ENCODE measurements around the gene SPC24. TPM values are rescaled to one million over a fixed set of nuclear protein-coding genes. Genes with fewer than 3 reads are reported as not detected.
A peak's percentile ranks its signal among the peaks of the same experiment; 100 is the strongest.
"Not testable (repeated sequence)": the region's sequence is repeated elsewhere in the genome, so short reads cannot be mapped to it uniquely, and the experiment has no call there.

SPC24 gene
- total and polyA plus RNA-seq, 3 donors from 2014 or later: 5.4 to 7.4 (median 7.1) TPM

DNA sequence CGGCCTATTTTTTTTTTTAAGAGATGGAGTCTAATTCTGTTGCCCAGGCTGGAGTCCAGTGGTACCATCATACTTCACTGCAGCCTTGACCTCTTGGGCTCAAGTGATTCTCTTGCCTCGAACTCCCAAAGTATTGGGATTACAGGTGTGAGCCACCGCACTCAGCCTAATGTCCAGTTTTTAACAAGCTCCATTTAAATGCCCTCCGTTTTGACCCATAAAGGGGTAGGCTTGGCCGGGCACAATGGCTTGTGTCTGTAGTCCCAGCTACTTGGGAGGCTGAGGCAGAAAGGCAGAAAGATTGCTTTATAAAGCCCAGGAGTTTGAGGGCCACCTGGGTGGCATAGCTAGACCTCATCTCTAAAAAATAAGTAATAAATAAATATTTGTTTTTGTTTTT is 54.5 kb downstream of the SPC24 start:
- WGBS, 2 donors: 91 to 92% methylated on average over 5 of the region's 5 CpGs
- H3K36me3 ChIP-seq (ENCODE audit: low read depth, missing control alignments): no peaks in the 10 kb centered on the region
- DNase-seq: no peak
- no peak overlapping the region for H3K27ac ChIP-seq
- peaks cover 3% of the 10 kb centered on the region for H3K4me1 ChIP-seq
- H3K9me3 ChIP-seq: no peaks in the 10 kb centered on the region
- H3K4me3 ChIP-seq: no peak overlapping the region
- no peaks in the 10 kb centered on the region for H3K27me3 ChIP-seq
- intact Hi-C loops (cut with DNase I; ENCODE audit: low total_unique reads): no loop called here
- TF ChIP-seq, protein P1, sequence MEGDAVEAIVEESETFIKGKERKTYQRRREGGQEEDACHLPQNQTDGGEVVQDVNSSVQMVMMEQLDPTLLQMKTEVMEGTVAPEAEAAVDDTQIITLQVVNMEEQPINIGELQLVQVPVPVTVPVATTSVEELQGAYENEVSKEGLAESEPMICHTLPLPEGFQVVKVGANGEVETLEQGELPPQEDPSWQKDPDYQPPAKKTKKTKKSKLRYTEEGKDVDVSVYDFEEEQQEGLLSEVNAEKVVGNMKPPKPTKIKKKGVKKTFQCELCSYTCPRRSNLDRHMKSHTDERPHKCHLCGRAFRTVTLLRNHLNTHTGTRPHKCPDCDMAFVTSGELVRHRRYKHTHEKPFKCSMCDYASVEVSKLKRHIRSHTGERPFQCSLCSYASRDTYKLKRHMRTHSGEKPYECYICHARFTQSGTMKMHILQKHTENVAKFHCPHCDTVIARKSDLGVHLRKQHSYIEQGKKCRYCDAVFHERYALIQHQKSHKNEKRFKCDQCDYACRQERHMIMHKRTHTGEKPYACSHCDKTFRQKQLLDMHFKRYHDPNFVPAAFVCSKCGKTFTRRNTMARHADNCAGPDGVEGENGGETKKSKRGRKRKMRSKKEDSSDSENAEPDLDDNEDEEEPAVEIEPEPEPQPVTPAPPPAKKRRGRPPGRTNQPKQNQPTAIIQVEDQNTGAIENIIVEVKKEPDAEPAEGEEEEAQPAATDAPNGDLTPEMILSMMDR (IDR thresholded peaks at IDR 0.05): no peak
- TF ChIP-seq POLR2A (IDR thresholded peaks at IDR 0.05): no peak

DNA sequence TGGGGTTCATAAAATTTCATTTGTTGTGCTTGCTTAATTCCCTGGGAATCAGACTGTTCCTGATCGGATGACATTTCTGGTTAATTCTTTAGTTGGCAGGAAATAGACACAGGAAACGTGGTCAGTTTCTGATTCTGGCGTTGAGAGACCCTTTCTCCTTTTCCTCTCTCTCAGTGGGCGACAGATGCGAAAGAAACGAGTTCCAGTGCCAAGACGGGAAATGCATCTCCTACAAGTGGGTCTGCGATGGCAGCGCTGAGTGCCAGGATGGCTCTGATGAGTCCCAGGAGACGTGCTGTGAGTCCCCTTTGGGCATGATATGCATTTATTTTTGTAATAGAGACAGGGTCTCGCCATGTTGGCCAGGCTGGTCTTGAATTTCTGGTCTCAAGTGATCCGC is 55.5 kb downstream of the SPC24 start:
- Histone ChIP-seq H3K36me3 (ENCODE audit: low read depth, missing control alignments) (no peaks in the 10 kb centered on the region), H3K4me1 (peaks cover 3% of the 10 kb centered on the region), H3K4me3 (no peak overlapping the region), H3K9me3 (no peaks in the 10 kb centered on the region), H3K27me3 (no peaks in the 10 kb centered on the region), H3K27ac (no peak overlapping the region)
- 71 to 81% methylated on average over 12 of the region's 12 CpGs for WGBS, 2 donors
- no peak for DNase-seq
- TF ChIP-seq, protein P1 (IDR thresholded peaks at IDR 0.05): no peak
- no peak for TF ChIP-seq POLR2A (IDR thresholded peaks at IDR 0.05)
- intact Hi-C loops (cut with DNase I; ENCODE audit: low total_unique reads): no loop called here

DNA sequence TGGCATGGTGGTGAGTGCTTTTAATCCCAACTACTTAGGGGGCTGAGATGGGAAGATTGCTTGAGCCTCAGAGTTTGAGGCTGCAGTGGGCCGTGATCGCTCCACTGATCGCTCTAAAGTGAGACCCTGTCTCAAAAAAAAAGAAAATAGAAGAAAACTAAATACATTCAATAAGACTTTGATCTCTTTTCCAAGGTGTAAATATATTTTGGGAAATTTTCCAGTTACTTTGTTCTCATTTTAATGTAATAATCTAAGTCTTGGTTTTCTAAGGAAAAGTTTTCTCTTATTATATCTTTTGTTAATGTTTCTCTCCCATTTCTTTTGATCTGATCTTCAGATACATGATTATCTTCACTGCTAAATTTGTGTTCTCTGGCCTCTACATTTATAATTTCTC is 56.7 kb downstream of the SPC24 start:
- TF ChIP-seq, protein P1 (IDR thresholded peaks at IDR 0.05): no peak
- TF ChIP-seq POLR2A (IDR thresholded peaks at IDR 0.05): no peak
- Histone ChIP-seq H3K9me3 (no peaks in the 10 kb centered on the region), H3K36me3 (ENCODE audit: low read depth, missing control alignments) (no peaks in the 10 kb centered on the region), H3K4me1 (peaks cover 3% of the 10 kb centered on the region), H3K27me3 (no peaks in the 10 kb centered on the region), H3K27ac (no peak overlapping the region), H3K4me3 (no peak overlapping the region)
- intact Hi-C loops (cut with DNase I; ENCODE audit: low total_unique reads): no loop called here
- DNase-seq: no peak
- WGBS, 2 donors: 82 to 99% methylated on average over 3 of the region's 3 CpGs

DNA sequence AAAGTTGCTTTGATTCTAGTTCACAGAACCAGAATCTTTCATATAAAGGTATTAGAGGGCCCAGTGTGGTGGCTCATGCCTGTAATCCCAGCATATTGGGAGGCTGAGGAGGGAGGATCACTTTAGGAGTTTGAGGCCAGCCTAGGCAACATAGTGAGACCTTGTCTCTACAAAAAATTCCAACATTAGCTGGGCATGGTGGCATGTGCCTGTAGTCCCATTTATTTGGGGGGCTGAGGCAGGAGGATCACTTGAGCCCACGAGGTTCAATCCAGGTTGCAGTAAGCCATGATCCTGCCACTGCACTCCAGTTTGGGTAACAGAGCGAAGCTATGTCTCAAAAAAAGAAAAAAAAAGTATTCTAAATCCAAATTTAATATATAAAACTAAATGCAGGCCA is 57.3 kb downstream of the SPC24 start:
- no peaks in the 10 kb centered on the region for H3K27me3 ChIP-seq
- 93 to 98% methylated on average over 2 of the region's 2 CpGs for WGBS, 2 donors
- H3K4me3 ChIP-seq: no peak overlapping the region
- no peaks in the 10 kb centered on the region for H3K36me3 ChIP-seq (ENCODE audit: low read depth, missing control alignments)
- intact Hi-C loops (cut with DNase I; ENCODE audit: low total_unique reads): no loop called here
- no peak for DNase-seq
- no peak overlapping the region for H3K27ac ChIP-seq
- peaks cover 3% of the 10 kb centered on the region for H3K4me1 ChIP-seq
- no peaks in the 10 kb centered on the region for H3K9me3 ChIP-seq
- TF ChIP-seq, protein P1 (IDR thresholded peaks at IDR 0.05): no peak
- TF ChIP-seq POLR2A (IDR thresholded peaks at IDR 0.05): no peak

DNA sequence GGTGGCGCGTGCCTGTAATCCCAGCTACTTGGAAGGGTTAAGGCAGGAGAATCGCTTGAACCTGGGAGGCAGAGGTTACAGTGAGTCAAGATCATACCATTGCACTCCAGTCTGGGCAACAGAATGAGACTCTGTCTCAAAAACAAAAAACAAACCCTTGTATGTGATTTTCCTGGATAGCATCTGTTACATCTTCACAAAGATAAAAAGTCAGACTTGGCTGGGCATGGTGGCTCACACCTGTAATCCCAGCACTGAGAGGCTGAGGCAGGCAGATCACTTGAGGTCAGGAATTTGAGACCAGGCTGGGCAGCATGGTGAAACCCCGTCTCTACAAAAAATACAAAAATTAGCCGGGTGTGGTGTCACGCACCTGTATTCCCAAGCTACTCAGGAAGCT is 58.2 kb downstream of the SPC24 start:
- H3K4me1 ChIP-seq; H3K36me3 ChIP-seq (ENCODE audit: low read depth, missing control alignments): not testable (repeated sequence)
- H3K27ac ChIP-seq: peak overlapping the region in 1 of 2 donors; percentile 75

More for the DNA sequence above, 58.2 kb downstream of the SPC24 start:
- DNase-seq; H3K27me3 ChIP-seq; H3K4me3 ChIP-seq; H3K9me3 ChIP-seq; intact Hi-C loops (cut with DNase I; ENCODE audit: low total_unique reads): not testable (repeated sequence)
- 94 to 95% methylated on average over 6 of the region's 6 CpGs for WGBS, 2 donors

Data from testis (tissue), 3 donors.